ENCODE results near the gene KCND3.

GRCh38 chr1:111821121-111821745, 168.2 kb downstream of the KCND3 start:
- TF ChIP-seq CTCF (optimal IDR thresholded peaks at IDR 0.05 in 1 of 3, IDR thresholded peaks at IDR 0.05 in 1 of 3, conservative IDR thresholded peaks at IDR 0.05 in 1 of 3; ENCODE audit: extremely low read depth in 1 of 3, insufficient read depth in 2 of 3, low read length in 3 of 3) (no peak), EZH2 (IDR thresholded peaks at IDR 0.05; ENCODE audit: low read length) (no peak)

Data from keratinocyte (primary cell).